ENCODE measurements around the gene SHCBP1.

The SHCBP1 gene

GRCh38 chr16:46618516-46618915 is 2.7 kb downstream of the SHCBP1 start:
- Histone ChIP-seq H3K4me1 (ENCODE audit: control insufficient read depth, insufficient read depth, low read length) (no peaks in the 10 kb centered on the region), H3K27me3 (ENCODE audit: control insufficient read depth, insufficient read depth, low read length) (no peaks in the 10 kb centered on the region), H3K36me3 (ENCODE audit: control insufficient read depth, insufficient read depth, low read length) (peaks cover 5% of the 10 kb centered on the region; the same call in 1 of the 2 replicates), H3K9me3 (ENCODE audit: control insufficient read depth, insufficient read depth, low read length) (no peaks in the 10 kb centered on the region), H3K4me3 (ENCODE audit: low read length) (no peak overlapping the region), H3K27ac (ENCODE audit: low read length) (no peak overlapping the region)
- no peak for DNase-seq (ENCODE audit: low read depth, low spot score)
- 100% methylated on average over 1 of the region's 4 CpGs for WGBS (ENCODE audit: insufficient coverage, insufficient read length)

GRCh38 chr16:46614006-46614405 is 7.2 kb downstream of the SHCBP1 start:
- WGBS (ENCODE audit: insufficient coverage, insufficient read length): no CpG with 5 or more reads among the region's 4 CpGs
- DNase-seq (ENCODE audit: low read depth, low spot score): no peak
- no peaks in the 10 kb centered on the region for H3K27me3 ChIP-seq (ENCODE audit: control insufficient read depth, insufficient read depth, low read length)
- H3K27ac ChIP-seq (ENCODE audit: low read length): no peak overlapping the region
- H3K4me1 ChIP-seq (ENCODE audit: control insufficient read depth, insufficient read depth, low read length): no peaks in the 10 kb centered on the region
- no peak overlapping the region for H3K4me3 ChIP-seq (ENCODE audit: low read length)
- no peaks in the 10 kb centered on the region for H3K9me3 ChIP-seq (ENCODE audit: control insufficient read depth, insufficient read depth, low read length)
- peaks cover 5% of the 10 kb centered on the region; the same call in 1 of the 2 replicates for H3K36me3 ChIP-seq (ENCODE audit: control insufficient read depth, insufficient read depth, low read length)

- no CpG with 5 or more reads among the region's 2 CpGs for WGBS (ENCODE audit: insufficient coverage, insufficient read length)
- H3K27ac ChIP-seq (ENCODE audit: low read length): no peak overlapping the region
Measured at GRCh38 chr16:46613352-46613751, 7.8 kb downstream of the SHCBP1 start.

GRCh38 chr16:46612121-46612520 is 9.1 kb downstream of the SHCBP1 start:
- H3K4me1 ChIP-seq (ENCODE audit: control insufficient read depth, insufficient read depth, low read length): no peaks in the 10 kb centered on the region
- H3K9me3 ChIP-seq (ENCODE audit: control insufficient read depth, insufficient read depth, low read length): no peaks in the 10 kb centered on the region
- no peak for DNase-seq (ENCODE audit: low read depth, low spot score)
- H3K4me3 ChIP-seq (ENCODE audit: low read length): no peak overlapping the region
- H3K36me3 ChIP-seq (ENCODE audit: control insufficient read depth, insufficient read depth, low read length): peaks cover 5% of the 10 kb centered on the region; the same call in 1 of the 2 replicates
- WGBS (ENCODE audit: insufficient coverage, insufficient read length): no CpG with 5 or more reads among the region's 3 CpGs
- no peaks in the 10 kb centered on the region for H3K27me3 ChIP-seq (ENCODE audit: control insufficient read depth, insufficient read depth, low read length)
- H3K27ac ChIP-seq (ENCODE audit: low read length): no peak overlapping the region

More at GRCh38 chr16:46613352-46613751, 7.8 kb downstream of the SHCBP1 start:
- Histone ChIP-seq H3K4me3 (ENCODE audit: low read length) (no peak overlapping the region), H3K27me3 (ENCODE audit: control insufficient read depth, insufficient read depth, low read length) (no peaks in the 10 kb centered on the region), H3K36me3 (ENCODE audit: control insufficient read depth, insufficient read depth, low read length) (peaks cover 5% of the 10 kb centered on the region; the same call in 1 of the 2 replicates), H3K9me3 (ENCODE audit: control insufficient read depth, insufficient read depth, low read length) (no peaks in the 10 kb centered on the region), H3K4me1 (ENCODE audit: control insufficient read depth, insufficient read depth, low read length) (no peaks in the 10 kb centered on the region)
- no peak for DNase-seq (ENCODE audit: low read depth, low spot score)

DNA sequence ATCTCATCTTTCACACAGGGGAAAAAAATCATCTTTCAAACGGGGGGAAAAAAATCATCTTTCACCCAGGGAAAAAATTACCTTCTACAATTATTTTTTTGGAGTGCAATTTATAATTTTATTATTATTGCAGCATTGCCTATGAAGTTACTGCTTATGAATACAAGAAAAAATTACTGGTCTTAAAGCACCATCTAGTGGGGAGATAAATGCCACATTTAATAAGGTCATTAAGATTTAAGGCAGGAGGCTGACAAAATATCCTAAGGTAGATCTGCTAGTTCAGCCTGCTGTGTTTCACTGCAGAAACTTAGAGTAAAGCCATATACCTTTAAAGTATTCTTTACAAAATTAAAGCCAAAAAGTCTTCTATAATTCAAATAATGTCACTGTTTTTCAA is 13.7 kb downstream of the SHCBP1 start:
- Histone ChIP-seq H3K27ac (ENCODE audit: low read length) (no peak overlapping the region), H3K4me3 (ENCODE audit: low read length) (no peak overlapping the region), H3K36me3 (ENCODE audit: control insufficient read depth, insufficient read depth, low read length) (peaks cover 4% of the 10 kb centered on the region; the same call in 1 of the 2 replicates), H3K9me3 (ENCODE audit: control insufficient read depth, insufficient read depth, low read length) (no peaks in the 10 kb centered on the region), H3K4me1 (ENCODE audit: control insufficient read depth, insufficient read depth, low read length) (no peaks in the 10 kb centered on the region), H3K27me3 (ENCODE audit: control insufficient read depth, insufficient read depth, low read length) (no peaks in the 10 kb centered on the region)
- DNase-seq (ENCODE audit: low read depth, low spot score): no peak
- no CpG with 5 or more reads among the region's 1 CpG for WGBS (ENCODE audit: insufficient coverage, insufficient read length)

DNA sequence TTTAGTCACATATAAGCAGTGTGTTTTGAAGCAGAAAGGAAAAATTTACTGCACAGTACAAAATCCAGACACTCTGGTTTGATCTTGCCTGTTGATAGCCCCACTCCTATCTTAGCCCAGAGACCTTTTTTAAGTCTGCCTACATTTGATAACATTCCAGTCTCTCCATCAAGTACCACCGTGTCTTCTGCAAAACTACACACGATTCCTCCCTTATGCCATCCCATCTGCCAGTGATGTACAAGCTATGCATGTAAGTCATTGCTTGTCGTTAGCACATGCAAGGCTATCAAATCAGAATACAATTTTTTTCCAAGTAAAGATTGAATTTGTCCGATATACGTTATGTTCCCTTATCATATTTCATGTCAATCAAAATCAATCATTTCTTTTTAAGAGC is 14.9 kb downstream of the SHCBP1 start:
- DNase-seq (ENCODE audit: low read depth, low spot score): no peak
- Histone ChIP-seq H3K9me3 (ENCODE audit: control insufficient read depth, insufficient read depth, low read length) (no peaks in the 10 kb centered on the region), H3K27me3 (ENCODE audit: control insufficient read depth, insufficient read depth, low read length) (no peaks in the 10 kb centered on the region), H3K4me3 (ENCODE audit: low read length) (no peak overlapping the region), H3K36me3 (ENCODE audit: control insufficient read depth, insufficient read depth, low read length) (peaks cover 4% of the 10 kb centered on the region; the same call in 1 of the 2 replicates), H3K4me1 (ENCODE audit: control insufficient read depth, insufficient read depth, low read length) (no peaks in the 10 kb centered on the region), H3K27ac (ENCODE audit: low read length) (no peak overlapping the region)
- WGBS (ENCODE audit: insufficient coverage, insufficient read length): no CpG with 5 or more reads among the region's 5 CpGs

- no peaks in the 10 kb centered on the region for H3K9me3 ChIP-seq (ENCODE audit: control insufficient read depth, insufficient read depth, low read length)
- no peaks in the 10 kb centered on the region for H3K27me3 ChIP-seq (ENCODE audit: control insufficient read depth, insufficient read depth, low read length)
- H3K4me3 ChIP-seq (ENCODE audit: low read length): no peak overlapping the region
- WGBS (ENCODE audit: insufficient coverage, insufficient read length): no CpG with 5 or more reads among the region's 1 CpG
- no peaks in the 10 kb centered on the region for H3K4me1 ChIP-seq (ENCODE audit: control insufficient read depth, insufficient read depth, low read length)
- no peak overlapping the region for H3K27ac ChIP-seq (ENCODE audit: low read length)
- no peak for DNase-seq (ENCODE audit: low read depth, low spot score)
- 0 out of 2 replicates have a peak, but pooled peaks cover 2% of the 10 kb centered on the region for H3K36me3 ChIP-seq (ENCODE audit: control insufficient read depth, insufficient read depth, low read length)
Measured at GRCh38 chr16:46591257-46591656, 29.9 kb downstream of the SHCBP1 start.

DNA sequence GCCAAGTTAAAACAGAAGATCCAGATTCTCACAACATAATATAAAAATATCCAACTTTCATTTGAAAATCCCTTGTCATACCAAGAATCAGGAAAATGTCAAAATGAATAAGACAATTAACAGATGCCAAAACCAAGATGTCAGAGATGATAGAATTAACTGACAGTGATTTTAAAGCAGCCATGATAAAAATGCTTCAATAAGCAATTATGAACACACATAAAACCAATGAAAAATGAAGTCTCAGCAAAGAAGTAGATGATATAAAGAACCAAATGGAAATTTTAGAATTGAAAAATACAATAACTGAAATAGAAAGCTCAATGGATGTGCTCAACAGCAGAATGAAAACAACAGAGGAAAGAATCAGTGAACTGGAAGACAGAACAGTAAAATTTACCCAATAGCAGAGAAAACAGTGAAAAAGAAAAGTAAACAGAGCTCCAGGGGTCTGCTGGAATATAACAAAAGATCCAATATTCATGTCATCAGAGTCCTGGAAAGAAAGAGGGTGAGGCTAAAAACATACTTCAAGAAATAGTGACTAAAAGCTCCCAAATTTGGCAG is 35.1 kb downstream of the SHCBP1 start:
- no peaks in the 10 kb centered on the region for H3K27me3 ChIP-seq (ENCODE audit: control insufficient read depth, insufficient read depth, low read length)
- 0 out of 2 replicates have a peak, but pooled peaks cover 3% of the 10 kb centered on the region for H3K36me3 ChIP-seq (ENCODE audit: control insufficient read depth, insufficient read depth, low read length)
- no peaks in the 10 kb centered on the region for H3K4me1 ChIP-seq (ENCODE audit: control insufficient read depth, insufficient read depth, low read length)
- H3K4me3 ChIP-seq (ENCODE audit: low read length): no peak overlapping the region
- H3K27ac ChIP-seq (ENCODE audit: low read length): no peak overlapping the region
- H3K9me3 ChIP-seq (ENCODE audit: control insufficient read depth, insufficient read depth, low read length): no peaks in the 10 kb centered on the region
- DNase-seq (ENCODE audit: low read depth, low spot score): no peak

DNA sequence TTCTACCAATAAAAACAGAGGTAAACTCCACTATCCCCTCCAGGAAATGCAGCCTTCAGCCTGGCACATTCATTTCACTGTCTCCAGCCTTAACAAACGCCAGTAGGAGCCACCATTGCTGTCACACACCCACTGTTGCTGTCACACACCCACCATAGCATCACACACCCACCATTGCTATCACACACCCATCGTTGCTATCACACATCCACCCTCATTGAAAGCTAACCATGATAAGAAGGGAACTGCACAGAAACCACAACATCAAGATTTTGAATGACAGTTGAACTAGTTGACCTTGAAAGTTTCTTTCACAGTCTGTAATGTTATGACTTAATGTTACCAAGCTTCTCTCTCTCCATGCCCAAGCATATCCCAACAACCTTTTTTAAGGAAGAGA is 38.1 kb downstream of the SHCBP1 start:
- no CpG with 5 or more reads among the region's 2 CpGs for WGBS (ENCODE audit: insufficient coverage, insufficient read length)
- H3K27me3 ChIP-seq (ENCODE audit: control insufficient read depth, insufficient read depth, low read length): no peaks in the 10 kb centered on the region
- no peak overlapping the region for H3K27ac ChIP-seq (ENCODE audit: low read length)
- H3K4me1 ChIP-seq (ENCODE audit: control insufficient read depth, insufficient read depth, low read length): no peaks in the 10 kb centered on the region
- no peaks in the 10 kb centered on the region for H3K9me3 ChIP-seq (ENCODE audit: control insufficient read depth, insufficient read depth, low read length)
- H3K4me3 ChIP-seq (ENCODE audit: low read length): no peak overlapping the region
- no peak for DNase-seq (ENCODE audit: low read depth, low spot score)
- 0 out of 2 replicates have a peak, but pooled peaks cover 3% of the 10 kb centered on the region for H3K36me3 ChIP-seq (ENCODE audit: control insufficient read depth, insufficient read depth, low read length)

DNA sequence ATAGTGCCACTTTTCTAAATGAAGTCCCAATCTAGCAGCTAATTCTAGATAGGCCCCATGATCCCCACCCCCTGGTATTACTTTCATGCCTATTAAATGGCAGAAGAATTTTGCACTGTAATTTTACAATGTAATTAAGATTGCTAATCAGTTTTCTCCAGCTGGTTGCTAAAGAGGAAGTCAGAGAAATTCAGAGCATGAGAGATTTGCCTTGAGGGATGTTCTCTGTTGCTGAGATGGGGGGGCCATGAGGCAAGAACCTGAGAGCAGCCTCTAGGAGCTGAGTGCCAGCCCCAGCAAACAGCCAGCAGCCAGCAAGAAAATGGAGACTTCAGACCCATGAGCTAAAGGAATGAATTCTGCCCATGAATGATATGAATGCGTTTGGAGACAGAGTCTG is 38.9 kb downstream of the SHCBP1 start:
- H3K9me3 ChIP-seq (ENCODE audit: control insufficient read depth, insufficient read depth, low read length): no peaks in the 10 kb centered on the region
- no peak overlapping the region for H3K27ac ChIP-seq (ENCODE audit: low read length)
- 0 out of 2 replicates have a peak, but pooled peaks cover 3% of the 10 kb centered on the region for H3K36me3 ChIP-seq (ENCODE audit: control insufficient read depth, insufficient read depth, low read length)
- no peak for DNase-seq (ENCODE audit: low read depth, low spot score)
- H3K27me3 ChIP-seq (ENCODE audit: control insufficient read depth, insufficient read depth, low read length): no peaks in the 10 kb centered on the region
- H3K4me1 ChIP-seq (ENCODE audit: control insufficient read depth, insufficient read depth, low read length): no peaks in the 10 kb centered on the region
- WGBS (ENCODE audit: insufficient coverage, insufficient read length): no CpG with 5 or more reads among the region's 1 CpG
- no peak overlapping the region for H3K4me3 ChIP-seq (ENCODE audit: low read length)

- no peaks in the 10 kb centered on the region for H3K27me3 ChIP-seq (ENCODE audit: control insufficient read depth, insufficient read depth, low read length)
- no peak for DNase-seq (ENCODE audit: low read depth, low spot score)
- H3K9me3 ChIP-seq (ENCODE audit: control insufficient read depth, insufficient read depth, low read length): no peaks in the 10 kb centered on the region
- WGBS (ENCODE audit: insufficient coverage, insufficient read length): no CpG with 5 or more reads among the region's 3 CpGs
- H3K36me3 ChIP-seq (ENCODE audit: control insufficient read depth, insufficient read depth, low read length): 0 out of 2 replicates have a peak, but pooled peaks cover 3% of the 10 kb centered on the region
- H3K4me3 ChIP-seq (ENCODE audit: low read length): no peak overlapping the region
- H3K4me1 ChIP-seq (ENCODE audit: control insufficient read depth, insufficient read depth, low read length): 0 out of 2 replicates have a peak, but pooled peaks cover 2% of the 10 kb centered on the region
- no peak overlapping the region for H3K27ac ChIP-seq (ENCODE audit: low read length)
Measured at GRCh38 chr16:46577988-46578579, 43.1 kb downstream of the SHCBP1 start.

All from iPS DF 6.9 (cell line).